ENCODE data around the gene TPK1.
"Not testable (repeated sequence)": the region's sequence is repeated elsewhere in the genome, so short reads cannot be mapped to it uniquely, and the experiment has no call there.

Gene TPK1

GRCh38 chr7:144596953-144597352 lies 238.9 kb downstream of the TPK1 start:
- no peak for DNase-seq

- DNase-seq = no peak
Measured at GRCh38 chr7:144594580-144594979, 241.3 kb downstream of the TPK1 start.

- no peak for DNase-seq
Measured at GRCh38 chr7:144588559-144589051, 247.2 kb downstream of the TPK1 start.

GRCh38 chr7:144587701-144588100 lies 248.2 kb downstream of the TPK1 start:
- DNase-seq = no peak

- no peak for DNase-seq
Measured at GRCh38 chr7:144584726-144585125, 251.1 kb downstream of the TPK1 start.

- DNase-seq = no peak
Measured at GRCh38 chr7:144579687-144580086, 256.2 kb downstream of the TPK1 start.

- no peak for DNase-seq
Measured at GRCh38 chr7:144575456-144575855, 260.4 kb downstream of the TPK1 start.

- DNase-seq = not testable (repeated sequence)
Measured at GRCh38 chr7:144574753-144575152, 261.1 kb downstream of the TPK1 start.

GRCh38 chr7:144568233-144568632 lies 267.6 kb downstream of the TPK1 start:
- DNase-seq = no peak

- DNase-seq = no peak
Measured at GRCh38 chr7:144565586-144565985, 270.3 kb downstream of the TPK1 start.

GRCh38 chr7:144549861-144550260 lies 286.0 kb downstream of the TPK1 start:
- no peak for DNase-seq

- DNase-seq = no peak
Measured at GRCh38 chr7:144548556-144548955, 287.3 kb downstream of the TPK1 start.

- no peak for DNase-seq
Measured at GRCh38 chr7:144547888-144548287, 288.0 kb downstream of the TPK1 start.

GRCh38 chr7:144546782-144547181 lies 289.1 kb downstream of the TPK1 start:
- no peak for DNase-seq

GRCh38 chr7:144545330-144545729 lies 290.5 kb downstream of the TPK1 start:
- DNase-seq = no peak

GRCh38 chr7:144534655-144535395 lies 301.0 kb downstream of the TPK1 start:
- DNase-seq = no peak

GRCh38 chr7:144534196-144534595 lies 301.7 kb downstream of the TPK1 start:
- no peak for DNase-seq

GRCh38 chr7:144531181-144531580 lies 304.7 kb downstream of the TPK1 start:
- no peak for DNase-seq

GRCh38 chr7:144529269-144529926 lies 306.5 kb downstream of the TPK1 start:
- no peak for DNase-seq

GRCh38 chr7:144528536-144529045 lies 307.3 kb downstream of the TPK1 start:
- DNase-seq = no peak

GRCh38 chr7:144527051-144527471 lies 308.8 kb downstream of the TPK1 start:
- DNase-seq = no peak

- no peak for DNase-seq
Measured at GRCh38 chr7:144525956-144526355, 309.9 kb downstream of the TPK1 start.

GRCh38 chr7:144524271-144524670 lies 311.6 kb downstream of the TPK1 start:
- DNase-seq = no peak

- DNase-seq = no peak
Measured at GRCh38 chr7:144523621-144524020, 312.2 kb downstream of the TPK1 start.

All from CD4-positive, alpha-beta T cell treated with Interferon gamma for 1 hour (primary cell).